Measurements from ENCODE around the gene MCF2L. TPM values are rescaled to one million over a fixed set of nuclear protein-coding genes. Genes with fewer than 3 reads are reported as not detected.

Gene MCF2L
- total RNA-seq, 1 donor from 2014 or later: 40.4 TPM

- Histone ChIP-seq H3K4me3 (peak overlapping the region; percentile 75), H3K4me2 (peak overlapping the region; percentile 96), H3K9ac (no peak overlapping the region), H3K27ac (no peak overlapping the region), H3K79me2 (ENCODE audit: low read depth) (peaks cover 11% of the 10 kb centered on the region), H3F3A (ENCODE audit: low read depth) (peaks cover 14% of the 10 kb centered on the region), H3K4me1 (peaks cover 3% of the 10 kb centered on the region), H4K20me1 (ENCODE audit: low read depth) (peaks cover 51% of the 10 kb centered on the region), H3K27me3 (peaks cover 8% of the 10 kb centered on the region), H3K36me3 (no peaks in the 10 kb centered on the region), H3K9me3 (ENCODE audit: low read depth) (no peaks in the 10 kb centered on the region), H2AFZ (replicated peaks) (no peak overlapping the region)
- peak overlapping the region; percentile 91 for H3K4me3 Mint-ChIP-seq
- peaks cover 9% of the 10 kb centered on the region for H3K27me3 Mint-ChIP-seq (ENCODE audit: insufficient read depth, low read depth)
- H3K36me3 Mint-ChIP-seq: no peaks in the 10 kb centered on the region
- TF ChIP-seq CTCF (IDR thresholded peaks at IDR 0.05): peak; percentile 96
- no peak for TF ChIP-seq EZH2 (IDR thresholded peaks at IDR 0.05)
- no peak for TF ChIP-seq EZH2phosphoT487 (IDR thresholded peaks at IDR 0.05)
- DNase-seq (ENCODE audit: low spot score): peak; percentile 99
- H3K27ac Mint-ChIP-seq: peak overlapping the region; percentile 57
- peaks cover 11% of the 10 kb centered on the region for H3K4me1 Mint-ChIP-seq
- no peaks in the 10 kb centered on the region for H3K9me3 Mint-ChIP-seq
These were observed 26.2 kb upstream of the MCF2L start for GRCh38 chr13:112942689-112943308.

- Histone ChIP-seq H3K9me3 (ENCODE audit: low read depth) (no peaks in the 10 kb centered on the region), H3K36me3 (no peaks in the 10 kb centered on the region), H3K27ac (no peak overlapping the region), H3K4me2 (peak overlapping the region; percentile 96), H3K27me3 (peaks cover 8% of the 10 kb centered on the region), H3K79me2 (ENCODE audit: low read depth) (peaks cover 10% of the 10 kb centered on the region), H3K9ac (peak overlapping the region; percentile 53), H3K4me1 (peaks cover 3% of the 10 kb centered on the region), H3F3A (ENCODE audit: low read depth) (peaks cover 14% of the 10 kb centered on the region), H2AFZ (replicated peaks) (peak overlapping the region; percentile 81), H4K20me1 (ENCODE audit: low read depth) (peaks cover 58% of the 10 kb centered on the region), H3K4me3 (peak overlapping the region; percentile 75)
- H3K27ac Mint-ChIP-seq: no peak overlapping the region
- peaks cover 9% of the 10 kb centered on the region for H3K27me3 Mint-ChIP-seq (ENCODE audit: insufficient read depth, low read depth)
- peak; percentile 85 for DNase-seq (ENCODE audit: low spot score)
- H3K4me3 Mint-ChIP-seq: peak overlapping the region; percentile 81
- no peaks in the 10 kb centered on the region for H3K9me3 Mint-ChIP-seq
- no peaks in the 10 kb centered on the region for H3K36me3 Mint-ChIP-seq
- no peak for TF ChIP-seq EZH2 (IDR thresholded peaks at IDR 0.05)
- TF ChIP-seq CTCF (IDR thresholded peaks at IDR 0.05): no peak
- TF ChIP-seq EZH2phosphoT487 (IDR thresholded peaks at IDR 0.05): no peak
- peaks cover 11% of the 10 kb centered on the region for H3K4me1 Mint-ChIP-seq
These were observed 25.5 kb upstream of the MCF2L start for GRCh38 chr13:112943309-112944125.

GRCh38 chr13:112947796-112948195 lies 21.2 kb upstream of the MCF2L start:
- Mint-ChIP-seq H3K9me3 (peaks cover 2% of the 10 kb centered on the region), H3K36me3 (no peaks in the 10 kb centered on the region), H3K4me3 (no peak overlapping the region), H3K4me1 (peaks cover 18% of the 10 kb centered on the region), H3K27me3 (ENCODE audit: insufficient read depth, low read depth) (peaks cover 6% of the 10 kb centered on the region), H3K27ac (no peak overlapping the region)
- H3K4me1 ChIP-seq: peaks cover 11% of the 10 kb centered on the region
- TF ChIP-seq EZH2phosphoT487 (IDR thresholded peaks at IDR 0.05) (no peak), CTCF (IDR thresholded peaks at IDR 0.05) (no peak), EZH2 (IDR thresholded peaks at IDR 0.05) (no peak)
- no peak for DNase-seq (ENCODE audit: low spot score)
- H3K9ac ChIP-seq: no peak overlapping the region
- H3K9me3 ChIP-seq (ENCODE audit: low read depth): no peaks in the 10 kb centered on the region
- no peak overlapping the region for H3K4me3 ChIP-seq
- no peak overlapping the region for H2AFZ ChIP-seq (replicated peaks)
- no peaks in the 10 kb centered on the region for H3K36me3 ChIP-seq
- H3K27ac ChIP-seq: no peak overlapping the region
- H3K4me2 ChIP-seq: no peak overlapping the region
- peaks cover 7% of the 10 kb centered on the region for H3F3A ChIP-seq (ENCODE audit: low read depth)
- peaks cover 8% of the 10 kb centered on the region for H3K27me3 ChIP-seq
- H3K79me2 ChIP-seq (ENCODE audit: low read depth): peaks cover 10% of the 10 kb centered on the region
- H4K20me1 ChIP-seq (ENCODE audit: low read depth): peaks cover 69% of the 10 kb centered on the region
